Endothelial cell of umbilical vein (primary cell): ENCODE measurements around the gene CTTNBP2. TPM values are rescaled to one million over a fixed set of nuclear protein-coding genes. Genes with fewer than 3 reads are reported as not detected.

Source experiments
- BruUV-seq: library from RNA; stranded (reverse); fragments of 400-500 nt; replicated peaks from 2 replicates; lab custom pipeline; 2021; lab: Mats Ljungman, UMichigan
- CTCF ChIA-PET: fragments of 300-600, 350-600 bp; sonication (Branson Sonifier 250); formaldehyde crosslinking; loops from one replicate; lab custom pipeline; 2021; ENCODE audit warnings: antibody characterized with exemption, inconsistent platforms; lab: Charles Lee
- POLR2A ChIA-PET: fragments of 300-600, 350-600 bp; sonication (Branson Sonifier 250); formaldehyde crosslinking; loops from one replicate; lab custom pipeline; 2021; ENCODE audit warnings: antibody characterized with exemption, inconsistent platforms; lab: Charles Lee
- DNase-seq: peaks from one replicate; pipeline ENCODE4 v3.0.0-alpha.2; 2011; ENCODE audit warnings: low read depth, low spot score
- FAIRE-seq: peaks from 2 replicates; lab custom pipeline; 2011; peaks lifted over from hg19 to GRCh38; lab: Jason Lieb, UNC
- H2AFZ ChIP-seq: 2 replicates; pipeline ENCODE4 v1.6.0; 2012; ENCODE audit warnings: low read depth, low read length, control low read depth, inconsistent platforms
- H3K27ac ChIP-seq: 2 replicates; pipeline ENCODE4 v1.5.1; 2011; ENCODE audit warnings: low read depth, mild to moderate bottlenecking, control low read depth, low read length, moderate library complexity; ENCODE audit not compliant: insufficient read depth
- H3K27me3 ChIP-seq, 2 experiments: 2 replicates each; pipeline versions ENCODE4 v1.6.0 to v1.6.1; 2011; ENCODE audit warnings: low read length in 2 of 2, mixed read lengths in 1 of 2; ENCODE audit not compliant: control insufficient read depth in 2 of 2, insufficient read depth in 2 of 2
- H3K36me3 ChIP-seq, 2 experiments: 2 replicates in 1 of 2; 3 replicates in 1 of 2; pipeline ENCODE4 v1.5.1; 2011; ENCODE audit warnings: low read length in 2 of 2, mild to moderate bottlenecking in 1 of 2, moderate library complexity in 1 of 2; ENCODE audit not compliant: control insufficient read depth in 2 of 2, insufficient read depth in 2 of 2; ENCODE audit errors: extremely low read depth in 1 of 2
- H3K4me1 ChIP-seq: 3 replicates; pipeline ENCODE4 v1.5.1; 2011; ENCODE audit warnings: mild to moderate bottlenecking, low read length; ENCODE audit not compliant: control insufficient read depth, insufficient read depth; ENCODE audit errors: extremely low read depth
- H3K4me2 ChIP-seq: 2 replicates; pipeline ENCODE4 v1.6.1; 2011; ENCODE audit warnings: low read length, control low read depth, mixed read lengths; ENCODE audit not compliant: insufficient read depth
- H3K4me3 ChIP-seq, 3 experiments: fragments of 200-600 bp in 1 of 3; sonication (generic), shearing (Covaris generic) in 1 of 3; replicated peaks in 1 of 3; 2 replicates each; pipeline ENCODE4 v1.5.1; 2011 to 2016; ENCODE audit warnings: control low read depth in 3 of 3, low read length in 3 of 3, mild to moderate bottlenecking in 2 of 3, inconsistent platforms in 1 of 3, low read depth in 1 of 3, moderate library complexity in 1 of 3; ENCODE audit not compliant: insufficient read depth in 1 of 3
- H3K79me2 ChIP-seq: 2 replicates; pipeline ENCODE4 v1.6.0; 2012; ENCODE audit warnings: low read length, inconsistent platforms; ENCODE audit not compliant: control insufficient read depth, insufficient read depth
- H3K9ac ChIP-seq: replicated peaks from 2 replicates; pipeline ENCODE3; 2011; ENCODE audit warnings: low read length, control low read depth; ENCODE audit not compliant: insufficient read depth; ENCODE audit errors: extremely low read depth
- H3K9me1 ChIP-seq: replicated peaks from 3 replicates; pipeline ENCODE4 v1.6.0; 2011; ENCODE audit warnings: mild to moderate bottlenecking, low read length; ENCODE audit not compliant: control insufficient read depth, insufficient read depth; ENCODE audit errors: extremely low read depth
- H3K9me3 ChIP-seq: replicated peaks from 2 replicates; pipeline ENCODE4 v1.5.1; 2012; ENCODE audit warnings: low read length, inconsistent platforms; ENCODE audit not compliant: control insufficient read depth, insufficient read depth
- H4K20me1 ChIP-seq: replicated peaks from 2 replicates; pipeline ENCODE3; 2011; ENCODE audit warnings: mild to moderate bottlenecking, low read length; ENCODE audit not compliant: control insufficient read depth, insufficient read depth; ENCODE audit errors: extremely low read depth
- CTCF ChIP-seq, 2 donors: IDR thresholded peaks; 1 replicate in 1 of 2; 2 replicates in 1 of 2; pipeline ENCODE4 v1.5.1; 2011; ENCODE audit warnings: low read length in 2 of 2, mild to moderate bottlenecking in 2 of 2, moderate library complexity in 2 of 2, control low read depth in 1 of 2, inconsistent platforms in 1 of 2, low read depth in 1 of 2; ENCODE audit not compliant: insufficient read depth in 1 of 2; ENCODE audit errors: extremely low read depth in 1 of 2
- EZH2 ChIP-seq: IDR thresholded peaks from 2 replicates; pipeline ENCODE4 v1.6.1; 2012; ENCODE audit warnings: borderline replicate concordance, low read depth, mild to moderate bottlenecking, moderate library complexity, low read length, inconsistent platforms; ENCODE audit not compliant: severe bottlenecking
- FOS ChIP-seq: IDR thresholded peaks from 2 replicates; pipeline ENCODE4 v1.6.1; 2011; ENCODE audit warnings: mild to moderate bottlenecking, low read length, moderate library complexity, borderline replicate concordance; ENCODE audit not compliant: insufficient read depth
- GATA2 ChIP-seq: IDR thresholded peaks from 2 replicates; pipeline ENCODE4 v1.7.0; 2011; ENCODE audit warnings: low read depth, mild to moderate bottlenecking, moderate library complexity, mixed read lengths, low read length; ENCODE audit not compliant: insufficient read length, insufficient read depth
- JUN ChIP-seq: IDR thresholded peaks from 2 replicates; pipeline ENCODE4 v1.6.1; 2011; ENCODE audit warnings: borderline replicate concordance, low read depth; ENCODE audit not compliant: insufficient read length, insufficient read depth
- MAX ChIP-seq: IDR thresholded peaks from 2 replicates; pipeline ENCODE4 v1.6.1; 2011; ENCODE audit not compliant: insufficient read depth, insufficient read length
- MYC ChIP-seq: IDR thresholded peaks from one replicate; pipeline ENCODE4 v1.6.1; 2011; ENCODE audit warnings: mild to moderate bottlenecking, low read depth, low read length
- POLR2A ChIP-seq: IDR thresholded peaks from 2 replicates; pipeline ENCODE4 v1.6.1; 2012; ENCODE audit warnings: low read depth, mild to moderate bottlenecking, control low read depth, low read length
- POLR2AphosphoS5 ChIP-seq: IDR thresholded peaks from 2 replicates; pipeline ENCODE4 v1.6.1; 2012; ENCODE audit warnings: low read depth, mild to moderate bottlenecking, control low read depth, low read length, moderate library complexity; ENCODE audit not compliant: insufficient read depth
- dilution Hi-C: fragments of 300-500 bp; cut with MboI; formaldehyde crosslinking; loops from one replicate; pipeline ENCODE4 v1.15.0; 2019; ENCODE audit warnings: low sequenced_read_pairs; ENCODE audit not compliant: extremely low pct_ligation_motif_present
- intact Hi-C: fragments of 100-400 bp; cut with micrococcal nuclease; formaldehyde crosslinking; loops from one replicate; pipeline ENCODE4 v1.10.0; 2022
- polyA plus RNA-seq, 4 experiments: library from polyadenylated mRNA; depleted of rRNA in 3 of 4; stranded (reverse) in 3 of 4; unstranded in 1 of 4; fragments of >200 nt; gene quantifications; 2 replicates each; pipeline versions ENCODE4 v1.2.1 to v1.2.3, GENCODE V29; 2011 to 2012; ENCODE audit warnings: missing spikeins in 1 of 4
- total RNA-seq: library from RNA; stranded (reverse); gene quantifications from 2 replicates; pipeline ENCODE4 v1.2.3, GENCODE V29; 2021

Gene CTTNBP2
- total and polyA plus RNA-seq, 2 donors (not counting 3 experiments of a cell fraction or from before 2014, with no cell fraction given), result 0.08 to 0.35 TPM

- Histone ChIP-seq H4K20me1 (no peaks in the 10 kb centered on the region), H3K27ac (no peak overlapping the region), H3K4me2 (no peak overlapping the region), H2AFZ (no peak overlapping the region), H3K4me3 (no peak overlapping the region), H3K79me2 (no peaks in the 10 kb centered on the region), H3K9me3 (no peaks in the 10 kb centered on the region), H3K9ac (no peak overlapping the region), H3K9me1 (no peaks in the 10 kb centered on the region), H3K27me3 (peaks cover 0 to 7% of the 10 kb centered on the region in 2 experiments), H3K36me3 (no peaks in the 10 kb centered on the region), H3K4me1 (no peaks in the 10 kb centered on the region)
- ChIA-PET POLR2A (no interaction called here), CTCF (interaction anchor here (0.7 to 4.6 kb wide), 5 partner anchors 11 to 217 kb away, joined by 3 to 75 read pairs (median 3); no protein-coding TSS in a partner anchor)
- no TSS peak for BruUV-seq
- no peak for TF ChIP-seq MAX
- TF ChIP-seq POLR2A, result no peak
- no peak for TF ChIP-seq MYC
- no peak for TF ChIP-seq FOS
- TF ChIP-seq POLR2AphosphoS5, result no peak
- no peak for TF ChIP-seq EZH2
- no peak for TF ChIP-seq CTCF (IDR thresholded peaks at IDR 0.05; ENCODE audit: extremely low read depth in 1 of 2, insufficient read depth in 1 of 2, low read depth in 1 of 2, low read length in 2 of 2)
- no peak for TF ChIP-seq GATA2
- TF ChIP-seq JUN, result no peak
- intact Hi-C loops (loop anchor here (1.0 to 5.0 kb wide), 4 partner anchors 43 to 274 kb away; no protein-coding TSS in a partner anchor), dilution Hi-C loops (no loop called here)
- DNase-seq, result no peak
- FAIRE-seq, result no peak
These were observed 198.6 kb downstream of the CTTNBP2 start for GRCh38 chr7:117674617-117675016.
